DND-41 (cell line): ENCODE measurements around the gene LMAN2.

Experiments used
- ATAC-seq: fragments of 200-7000 bp; cut with Tn5 transposase; 3 replicates; pipeline ENCODE4 v1.9.1; 2021; ENCODE audit warnings: low read depth; ENCODE audit not compliant: insufficient read depth
- DNase-seq: peaks from one replicate; pipeline ENCODE4 v3.0.0-alpha.2; 2020
- H2AFZ ChIP-seq: 2 replicates; pipeline ENCODE4 v1.6.0; 2012; ENCODE audit warnings: low read depth, low read length
- H3K27ac ChIP-seq: 2 replicates; pipeline ENCODE4 v1.5.1; 2012; ENCODE audit warnings: low read length, inconsistent platforms
- H3K27me3 ChIP-seq: fragments of 200-600 bp; sonication (generic); 2 replicates; pipeline ENCODE4 v1.6.0; 2012; ENCODE audit warnings: low read length, mild to moderate bottlenecking, inconsistent platforms; ENCODE audit not compliant: insufficient read depth, poor library complexity
- H3K36me3 ChIP-seq: 2 replicates; pipeline ENCODE4 v1.5.1; 2012; ENCODE audit warnings: low read length, inconsistent platforms; ENCODE audit not compliant: insufficient read depth
- H3K4me1 ChIP-seq: 2 replicates; pipeline ENCODE4 v1.5.1; 2012; ENCODE audit warnings: mild to moderate bottlenecking, low read length; ENCODE audit not compliant: insufficient read depth
- H3K4me2 ChIP-seq: 2 replicates; pipeline ENCODE4 v1.6.0; 2012; ENCODE audit warnings: mild to moderate bottlenecking, moderate library complexity, low read length, inconsistent platforms; ENCODE audit not compliant: insufficient read depth
- H3K4me3 ChIP-seq, 2 experiments: fragments of 200-600 bp in 1 of 2; shearing (Covaris generic) in 1 of 2; 2 replicates each; pipeline ENCODE4 v1.5.1; 2012 to 2016; ENCODE audit warnings: inconsistent platforms in 2 of 2, low read length in 2 of 2, mild to moderate bottlenecking in 2 of 2, low read depth in 1 of 2, moderate library complexity in 1 of 2
- H3K79me2 ChIP-seq: 2 replicates; pipeline ENCODE4 v1.6.0; 2012; ENCODE audit warnings: low read length, inconsistent platforms; ENCODE audit not compliant: insufficient read depth
- H3K9ac ChIP-seq: 2 replicates; pipeline ENCODE4 v1.6.0; 2012; ENCODE audit warnings: low read depth, mild to moderate bottlenecking, inconsistent platforms, low read length, moderate library complexity
- H3K9me3 ChIP-seq: 2 replicates; pipeline ENCODE4 v1.5.1; 2012; ENCODE audit warnings: low read length, moderate library complexity, mild to moderate bottlenecking, inconsistent platforms; ENCODE audit not compliant: insufficient read depth, severe bottlenecking
- H4K20me1 ChIP-seq: 2 replicates; pipeline ENCODE4 v1.6.0; 2012; ENCODE audit warnings: low read length; ENCODE audit not compliant: insufficient read depth
- CTCF ChIP-seq: IDR thresholded peaks from 2 replicates; pipeline ENCODE4 v1.5.1; 2012; ENCODE audit warnings: borderline replicate concordance, low read length, moderate library complexity, mild to moderate bottlenecking; ENCODE audit not compliant: poor library complexity, severe bottlenecking; ENCODE audit errors: extremely low read depth
- EZH2 ChIP-seq: IDR thresholded peaks from 3 replicates; pipeline ENCODE4 v1.6.1; 2012; ENCODE audit warnings: borderline replicate concordance, low read depth, mild to moderate bottlenecking, moderate library complexity, low read length, inconsistent platforms; ENCODE audit not compliant: severe bottlenecking

Gene LMAN2

GRCh38 chr5:177296581-177296980 is 54.9 kb downstream of the LMAN2 start:
- Histone ChIP-seq H2AFZ (no peak overlapping the region), H3K79me2 (0 out of 2 replicates have a peak, but pooled peaks cover under 1% of the 10 kb centered on the region), H3K9ac (no peak overlapping the region), H3K9me3 (no peaks in the 10 kb centered on the region), H4K20me1 (peaks cover 14% of the 10 kb centered on the region; the same call in 1 of the 2 replicates), H3K4me1 (peaks cover 36% of the 10 kb centered on the region), H3K27me3 (no peaks in the 10 kb centered on the region), H3K4me3 (no peak overlapping the region), H3K36me3 (peaks cover 72% of the 10 kb centered on the region), H3K27ac (no peak overlapping the region), H3K4me2 (no peak overlapping the region)
- DNase-seq, result no peak
- no peak for ATAC-seq
- no peak for TF ChIP-seq EZH2
- TF ChIP-seq CTCF, result no peak

DNA sequence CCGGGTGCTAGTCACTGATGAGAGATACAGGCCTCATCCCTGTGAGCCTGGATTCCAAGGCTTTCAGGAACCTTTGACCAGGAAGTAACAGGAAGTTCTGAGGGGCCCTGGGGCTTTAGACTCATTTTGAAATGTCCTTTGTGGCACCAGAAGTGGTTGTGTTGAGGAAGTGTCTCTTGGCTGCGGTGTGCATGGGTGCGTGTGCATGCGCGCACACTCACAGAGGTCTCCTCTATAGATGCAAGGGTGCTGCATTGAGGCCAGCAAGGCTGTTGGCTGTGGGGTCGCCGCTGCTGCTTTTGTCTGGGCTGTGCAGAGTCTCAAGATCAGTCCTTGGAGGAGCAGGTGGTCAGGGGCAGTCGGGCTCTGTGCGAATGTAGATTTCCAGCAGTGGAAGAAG is 55.5 kb downstream of the LMAN2 start:
- no peak overlapping the region for H3K4me2 ChIP-seq
- peaks cover 30% of the 10 kb centered on the region for H3K4me1 ChIP-seq
- no peaks in the 10 kb centered on the region for H3K79me2 ChIP-seq
- no peak overlapping the region for H3K9ac ChIP-seq
- no peaks in the 10 kb centered on the region for H3K9me3 ChIP-seq
- TF ChIP-seq EZH2, result no peak
- no peak for TF ChIP-seq CTCF
- no peak for DNase-seq
- no peak overlapping the region for H3K4me3 ChIP-seq
- H3K27ac ChIP-seq, result no peak overlapping the region
- no peaks in the 10 kb centered on the region for H3K27me3 ChIP-seq
- H3K36me3 ChIP-seq, result peaks cover 71% of the 10 kb centered on the region
- no peak for ATAC-seq
- H4K20me1 ChIP-seq, result peaks cover 11% of the 10 kb centered on the region; the same call in 1 of the 2 replicates
- no peak overlapping the region for H2AFZ ChIP-seq

- Histone ChIP-seq H3K27ac (no peak overlapping the region), H3K9ac (no peak overlapping the region), H3K9me3 (no peaks in the 10 kb centered on the region), H3K4me3 (no peak overlapping the region), H3K79me2 (no peaks in the 10 kb centered on the region), H2AFZ (no peak overlapping the region), H4K20me1 (peaks cover 11% of the 10 kb centered on the region; the same call in 1 of the 2 replicates), H3K4me1 (peaks cover 17% of the 10 kb centered on the region), H3K27me3 (no peaks in the 10 kb centered on the region), H3K4me2 (no peak overlapping the region), H3K36me3 (peaks cover 76% of the 10 kb centered on the region)
- DNase-seq, result no peak
- TF ChIP-seq CTCF (no peak), EZH2 (no peak)
- ATAC-seq, result no peak
These were observed 56.8 kb downstream of the LMAN2 start for GRCh38 chr5:177294632-177295031.
